ENCODE data around the gene CBFB.

CBFB gene

DNA sequence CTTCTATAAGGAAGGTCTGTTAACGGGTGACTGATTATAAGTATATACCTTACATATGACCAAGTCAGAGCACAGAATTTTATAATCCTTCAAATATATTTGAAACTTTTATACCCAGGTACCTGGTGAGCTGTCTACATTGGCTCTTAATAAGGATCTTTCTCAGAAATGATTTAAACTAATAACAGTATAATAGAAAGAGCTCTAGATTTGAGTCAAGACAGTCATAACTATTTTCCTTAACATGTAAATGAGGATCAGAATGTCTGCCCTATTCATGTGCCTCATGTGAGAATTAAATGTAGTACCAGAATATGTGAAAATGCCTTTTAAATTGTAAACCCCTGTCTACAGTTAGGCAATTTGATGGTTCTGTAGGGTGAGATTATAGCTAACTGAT is 14.5 kb downstream of the CBFB start:
- no peak for DNase-seq

DNA sequence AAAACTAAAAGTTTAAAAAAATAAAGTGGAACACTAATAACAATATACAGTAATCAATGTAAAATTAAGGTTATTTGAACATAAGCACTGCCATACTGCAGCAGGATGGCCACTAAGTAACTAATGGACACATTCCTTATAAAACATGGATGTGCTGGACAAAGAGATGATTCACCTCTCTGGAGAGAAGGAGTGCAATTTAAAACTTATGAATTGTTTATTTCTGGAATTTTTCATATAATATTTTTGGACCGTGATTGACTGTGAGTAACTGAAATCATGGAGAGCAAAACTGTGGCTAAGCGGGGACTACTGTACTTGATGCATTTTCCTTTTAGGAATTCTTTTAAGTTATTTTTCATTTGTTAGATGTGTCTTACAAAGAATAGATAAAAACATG is 21.8 kb downstream of the CBFB start:
- DNase-seq: no peak

DNA sequence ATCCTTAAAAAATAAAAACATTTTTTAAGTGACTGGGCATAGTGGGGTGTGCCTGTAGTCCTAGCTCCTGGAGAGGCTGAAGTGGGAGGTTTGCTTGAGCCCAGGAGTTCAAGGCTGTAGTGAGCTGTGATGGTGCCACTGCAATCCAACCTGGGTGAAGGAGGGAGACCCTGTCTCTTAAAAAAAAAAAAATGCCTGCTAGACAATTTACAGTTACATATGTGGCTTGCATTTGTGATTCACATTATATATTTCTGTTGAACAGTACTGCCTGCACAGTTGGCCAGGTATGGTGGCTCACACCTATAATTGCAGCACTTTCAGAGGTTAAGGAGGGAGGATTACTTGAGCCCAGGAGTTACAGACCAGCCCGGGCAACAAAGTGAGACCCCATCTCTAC is 23.4 kb downstream of the CBFB start:
- no peak for DNase-seq

DNA sequence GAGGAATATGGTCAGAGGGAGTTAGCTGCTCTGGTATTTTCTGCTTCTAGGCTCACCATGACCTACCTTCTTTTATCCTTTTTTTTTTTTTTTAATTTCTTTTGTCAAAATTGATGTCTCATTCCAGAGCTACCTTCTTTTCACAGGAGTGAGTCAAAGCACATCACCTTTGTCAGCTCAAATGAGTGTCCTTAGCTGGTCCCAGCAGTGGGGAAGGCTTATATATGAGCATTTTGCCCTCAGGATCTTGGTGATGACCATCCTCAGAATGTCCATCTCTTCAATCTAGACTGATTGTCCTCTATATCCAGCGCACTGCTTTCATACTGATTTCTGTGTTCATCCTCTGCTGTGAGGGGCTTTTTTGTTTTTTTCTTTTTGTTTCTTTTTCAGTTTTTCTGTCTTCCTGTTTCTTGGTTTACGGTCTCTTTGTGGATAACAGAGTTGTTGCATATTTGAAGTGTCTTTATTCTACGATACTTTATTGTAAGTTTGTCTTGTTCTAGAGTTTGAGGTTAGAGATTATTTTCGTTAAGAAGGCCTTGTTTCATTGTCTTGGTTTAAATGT is 24.9 kb downstream of the CBFB start:
- DNase-seq: no peak

DNA sequence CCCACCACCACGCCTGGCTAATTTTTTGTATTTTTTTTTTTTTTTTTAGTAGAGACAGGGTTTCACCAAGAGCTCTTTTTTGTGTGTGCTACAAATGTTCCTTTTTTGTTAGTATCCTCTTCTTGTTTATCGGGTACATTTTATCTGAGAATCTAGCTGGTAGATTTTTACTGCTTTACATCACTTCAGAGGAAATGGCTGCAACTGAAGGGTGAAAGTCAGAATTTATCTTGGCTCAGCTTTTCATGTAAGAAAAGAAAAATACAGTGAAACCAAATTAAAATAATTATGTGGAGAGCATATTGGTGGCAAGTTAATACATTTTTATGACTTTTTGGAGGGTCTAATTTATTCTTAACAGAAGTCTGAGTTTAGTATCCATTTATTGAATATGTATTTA is 26.0 kb downstream of the CBFB start:
- no peak for DNase-seq

DNA sequence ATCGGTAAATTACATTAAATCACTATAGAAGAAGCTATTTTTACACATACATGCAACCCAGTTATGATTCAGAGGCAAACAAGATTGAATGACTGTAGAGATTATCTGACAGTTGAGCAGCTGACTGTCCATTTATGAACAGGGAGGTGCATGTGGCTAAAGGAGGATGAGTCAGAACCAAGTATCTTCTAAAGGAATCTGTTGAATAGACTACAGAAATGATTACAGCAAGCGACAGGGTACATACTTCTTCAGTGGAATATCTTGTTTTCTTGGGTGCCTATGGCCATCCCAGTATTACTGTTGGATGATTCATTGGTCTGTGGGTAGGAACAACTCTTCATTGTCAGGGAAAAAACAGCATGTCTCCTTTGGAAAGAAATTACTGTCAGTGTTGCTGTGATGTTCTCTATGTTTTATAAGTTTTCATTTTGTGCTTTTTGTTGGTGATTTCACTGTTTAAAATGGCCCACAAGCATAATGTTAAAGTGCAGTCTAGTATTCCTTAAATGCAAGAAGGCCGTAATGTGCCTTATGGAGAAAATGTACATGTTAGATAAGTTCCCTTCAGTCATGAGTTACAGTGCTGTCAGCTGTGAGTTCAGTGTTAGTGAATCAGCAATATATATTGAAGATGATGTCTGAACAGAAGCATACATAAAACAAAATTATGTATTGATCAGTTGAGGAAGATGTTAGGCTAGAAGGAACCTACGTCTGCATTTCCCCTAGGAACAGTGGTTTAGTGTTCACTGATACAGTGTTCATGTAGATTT is 27.0 kb downstream of the CBFB start:
- DNase-seq: no peak

DNA sequence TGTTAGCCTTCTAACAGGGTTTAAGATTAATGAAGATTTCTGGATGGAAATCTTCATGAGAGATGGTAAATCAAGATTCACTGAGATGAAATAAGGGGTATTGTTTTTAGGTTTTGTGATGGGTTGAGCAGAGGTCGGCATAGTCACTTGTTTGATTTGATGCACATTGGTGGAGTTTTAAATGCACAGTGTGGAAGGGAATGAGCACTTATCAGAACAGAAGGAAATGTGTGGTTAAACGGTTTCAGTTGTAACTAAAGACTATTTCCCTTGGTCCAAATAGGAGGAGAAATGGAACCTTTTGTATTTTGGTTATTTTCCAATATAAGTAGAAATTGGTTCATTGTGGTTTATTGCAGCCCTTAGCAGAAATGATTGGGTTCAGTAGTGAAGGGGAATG is 34.1 kb downstream of the CBFB start:
- no peak for DNase-seq

DNA sequence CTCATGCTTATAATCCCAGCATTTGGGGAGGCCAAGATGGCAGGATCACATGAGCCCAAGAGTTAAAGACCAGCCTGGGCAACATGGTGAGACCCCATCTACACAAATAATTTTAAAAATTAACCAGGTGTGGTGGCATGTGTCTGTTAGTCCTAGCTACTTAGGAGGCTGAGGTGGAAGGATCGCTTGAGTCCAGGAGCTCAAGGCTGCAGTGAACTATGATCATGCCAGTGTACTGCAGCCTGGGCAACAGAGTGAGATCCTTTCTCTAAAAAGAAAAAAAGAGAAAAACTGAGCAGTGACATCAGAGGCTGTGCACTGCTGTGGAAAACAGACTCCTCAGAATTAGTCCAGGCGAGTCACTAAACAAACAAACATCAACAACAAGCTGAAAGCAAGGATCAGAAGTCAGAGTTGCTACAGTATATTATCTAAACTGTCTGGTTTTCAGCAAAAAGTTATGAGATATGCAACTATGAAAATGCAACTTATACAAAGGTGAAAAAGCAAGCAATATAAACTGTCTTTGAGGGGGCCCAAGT is 39.3 kb downstream of the CBFB start:
- DNase-seq: no peak

DNA sequence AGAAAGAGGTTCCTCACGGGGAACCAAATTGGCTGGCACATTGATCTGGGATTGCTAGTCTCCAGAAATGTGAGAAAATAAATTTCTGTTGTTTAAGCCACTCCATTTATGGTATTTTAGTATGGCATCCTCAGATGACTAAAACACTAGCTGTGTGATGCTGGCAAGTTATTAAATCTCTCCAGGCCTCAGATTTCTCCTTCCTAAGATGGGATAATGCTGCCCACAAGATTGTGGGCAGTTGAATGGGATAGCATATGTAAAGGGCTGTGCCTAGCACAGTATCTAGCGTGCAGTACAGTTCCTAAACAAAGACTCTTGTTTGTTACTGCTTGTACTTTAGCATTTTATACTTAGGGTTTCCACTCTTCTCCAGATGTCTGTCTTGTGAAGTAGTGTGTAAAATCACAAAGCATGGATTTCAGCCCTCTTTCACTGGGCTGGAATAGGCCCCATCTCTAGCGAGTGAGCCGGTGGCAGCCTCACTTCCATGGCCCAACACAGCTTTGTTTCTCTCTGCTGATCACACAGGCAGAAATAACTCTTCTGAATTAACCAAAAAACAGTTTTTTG is 42.6 kb downstream of the CBFB start:
- no peak for DNase-seq

DNA sequence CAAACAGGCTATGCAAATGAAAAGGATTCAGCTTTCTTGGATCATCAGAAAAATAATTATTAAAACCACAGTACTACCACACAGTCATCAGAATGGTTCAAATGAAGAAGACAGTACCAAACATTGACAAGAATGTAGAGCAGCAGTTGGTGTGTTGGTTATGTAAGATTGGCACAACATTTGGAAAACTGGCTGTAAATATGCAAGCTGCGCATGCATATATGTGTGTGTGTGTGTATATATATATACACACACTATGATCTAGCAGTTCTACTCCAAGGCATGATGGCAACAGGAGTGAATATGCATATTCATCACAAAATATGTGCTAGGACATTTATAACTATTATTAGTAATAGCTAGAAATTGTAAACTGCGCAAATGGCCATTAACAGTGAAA is 46.4 kb downstream of the CBFB start:
- no peak for DNase-seq

DNA sequence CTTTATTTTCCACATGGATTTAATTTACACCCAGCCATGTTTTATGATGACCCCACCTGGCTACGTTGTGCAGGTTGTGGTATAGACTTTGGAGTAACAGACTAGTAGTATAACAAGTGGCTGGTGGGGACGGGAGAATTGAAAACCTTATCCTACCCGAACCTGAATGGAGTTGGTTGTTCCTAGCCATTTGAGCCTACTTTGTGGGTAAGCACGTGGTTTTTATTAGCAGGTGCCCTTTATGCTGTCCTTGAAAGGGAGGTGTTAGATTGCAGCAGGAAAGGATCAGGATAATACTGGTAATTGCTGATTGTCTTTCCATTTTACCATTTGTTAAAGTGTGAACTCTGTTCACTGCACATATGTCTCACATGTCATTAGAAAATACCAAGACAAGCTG is 48.9 kb downstream of the CBFB start:
- no peak for DNase-seq

DNA sequence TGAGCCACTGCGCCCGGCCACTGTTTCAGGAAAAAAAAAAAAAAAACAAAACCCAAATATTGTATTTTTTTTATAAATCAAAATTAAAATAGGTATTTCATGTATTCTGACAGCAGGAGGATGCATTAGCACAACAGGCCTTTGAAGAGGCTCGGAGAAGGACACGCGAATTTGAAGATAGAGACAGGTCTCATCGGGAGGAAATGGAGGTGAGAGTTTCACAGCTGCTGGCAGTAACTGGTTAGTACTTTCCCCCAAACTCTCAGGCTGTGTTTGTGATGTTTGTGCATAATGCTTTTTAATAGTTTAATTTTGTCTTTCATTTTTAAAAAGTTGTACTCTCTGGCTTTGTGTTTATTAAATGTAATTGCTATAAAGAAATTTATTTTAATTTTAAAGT is 53.2 kb downstream of the CBFB start:
- DNase-seq: no peak

DNA sequence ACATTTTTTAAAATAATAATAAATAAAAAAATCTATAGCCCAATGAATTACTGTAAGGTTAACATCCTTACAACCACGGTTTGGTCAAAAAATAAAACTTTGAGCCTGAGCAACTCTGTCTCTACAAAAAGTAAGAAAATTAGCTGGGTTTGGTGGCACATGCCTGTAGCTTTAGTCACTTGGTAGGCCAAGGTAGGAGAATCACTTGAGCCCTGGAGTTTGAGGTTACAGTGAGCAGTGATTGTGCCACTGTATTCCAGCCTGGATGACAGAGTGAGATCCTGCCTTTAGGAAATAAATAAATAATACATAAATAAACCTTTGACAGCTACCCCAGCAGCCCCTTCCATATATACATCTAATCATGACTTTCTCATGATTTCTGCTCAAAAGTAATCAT is 53.9 kb downstream of the CBFB start:
- DNase-seq: no peak

DNA sequence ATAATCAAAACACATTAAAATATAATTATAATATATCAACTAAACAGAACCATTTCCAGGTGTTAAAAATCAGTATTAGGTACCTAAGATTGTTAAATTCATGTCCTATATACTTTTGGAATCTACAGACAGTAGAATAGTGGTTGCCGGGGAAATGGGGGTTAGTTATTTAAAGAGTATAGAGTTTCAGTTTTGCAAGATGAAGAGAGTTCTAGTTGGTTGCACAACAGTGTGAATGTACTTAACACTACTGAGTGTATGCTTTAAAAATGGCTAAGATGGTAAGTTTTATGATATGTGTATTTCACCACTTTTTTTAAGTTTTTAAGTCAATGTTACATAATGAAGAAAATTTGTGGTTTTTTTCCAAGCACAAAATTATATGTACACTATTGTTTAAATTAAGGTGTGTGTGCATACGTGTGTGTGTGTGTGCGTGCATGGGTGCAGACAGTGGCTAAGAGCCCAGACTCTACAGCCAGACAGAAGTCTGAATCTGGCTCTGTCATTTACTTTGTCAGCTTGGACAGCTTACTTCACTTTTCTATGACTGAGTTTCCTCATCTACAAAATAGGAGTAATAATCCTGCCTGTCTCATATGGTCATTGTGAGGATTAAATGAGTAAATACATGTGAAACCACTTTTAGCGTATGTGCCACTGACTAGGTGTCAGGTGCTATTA is 55.5 kb downstream of the CBFB start:
- no peak for DNase-seq

DNA sequence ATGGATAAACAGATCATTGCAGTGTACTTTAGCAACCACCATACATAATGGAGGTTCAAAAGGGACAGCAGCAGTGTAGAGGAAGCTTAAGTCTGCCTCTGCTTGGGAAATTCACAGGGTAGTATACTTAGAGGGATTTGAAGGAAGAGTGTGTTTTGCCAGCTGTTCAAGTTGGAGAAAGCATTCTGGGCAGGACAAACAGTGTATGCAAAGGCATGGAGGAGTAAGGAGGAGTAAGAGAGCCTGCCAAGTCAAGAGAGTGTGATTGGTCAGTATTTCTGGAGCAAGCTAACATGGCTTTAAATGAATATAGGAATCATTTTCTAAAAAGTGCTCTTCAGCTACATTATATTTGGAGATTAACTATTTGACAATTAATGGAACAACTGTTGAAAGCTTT is 57.9 kb downstream of the CBFB start:
- DNase-seq: no peak

DNA sequence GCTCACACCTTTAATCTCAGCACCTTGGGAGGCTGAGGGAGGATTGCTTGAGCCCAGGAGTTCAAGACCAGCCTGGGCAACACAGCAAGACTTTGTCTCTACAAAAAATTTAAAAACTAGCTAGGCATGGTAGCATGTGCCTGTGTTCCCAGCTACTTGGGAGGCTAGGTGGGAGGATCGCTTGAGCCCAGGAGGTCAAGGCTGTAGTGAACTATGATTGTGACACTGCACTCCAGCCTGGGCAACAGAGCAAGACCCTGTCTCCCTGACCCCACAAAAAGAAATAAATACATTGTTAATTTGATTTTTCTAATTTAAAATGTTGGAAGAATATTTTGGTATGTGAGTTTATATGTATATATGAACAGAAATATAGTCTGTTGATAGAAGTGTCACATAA is 58.3 kb downstream of the CBFB start:
- DNase-seq: no peak

DNA sequence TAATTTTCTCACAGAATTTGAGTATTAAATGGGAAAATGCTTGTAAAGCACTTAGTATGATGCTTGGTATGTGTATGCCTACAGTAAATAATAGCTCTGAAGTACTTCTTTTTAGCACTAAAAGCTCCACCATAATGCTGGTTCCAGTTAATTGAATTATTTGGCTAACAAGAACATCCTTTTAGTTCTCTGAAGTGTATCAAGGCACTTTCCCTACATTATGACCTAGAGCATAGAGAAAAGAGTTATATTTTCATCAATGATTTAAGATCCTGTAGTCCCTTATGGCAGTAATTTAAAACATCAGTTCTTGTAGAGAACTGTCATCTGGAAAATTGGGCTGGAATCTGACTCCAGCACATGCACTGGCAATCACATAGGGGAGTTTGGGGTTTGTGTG is 58.9 kb downstream of the CBFB start:
- no peak for DNase-seq

DNA sequence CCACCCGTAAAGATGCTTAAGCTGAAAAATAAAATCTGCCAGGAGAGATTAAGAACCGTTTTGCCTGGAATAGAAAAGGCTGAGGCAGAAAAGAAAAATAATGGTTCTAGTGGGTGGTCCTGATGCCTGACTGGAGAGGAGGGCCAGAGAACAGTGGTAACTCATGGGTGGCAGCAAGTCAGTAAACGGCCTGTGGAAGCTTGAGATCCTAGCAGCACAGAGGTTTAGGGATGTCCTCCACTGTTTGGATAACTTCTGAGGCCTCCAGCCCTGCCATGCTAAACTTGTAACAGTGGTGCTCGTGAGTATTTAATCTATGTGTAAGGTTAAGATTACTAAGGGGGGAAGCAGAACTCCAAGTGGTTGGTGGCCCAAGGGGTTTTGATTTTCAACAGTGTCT is 59.6 kb downstream of the CBFB start:
- no peak for DNase-seq

DNA sequence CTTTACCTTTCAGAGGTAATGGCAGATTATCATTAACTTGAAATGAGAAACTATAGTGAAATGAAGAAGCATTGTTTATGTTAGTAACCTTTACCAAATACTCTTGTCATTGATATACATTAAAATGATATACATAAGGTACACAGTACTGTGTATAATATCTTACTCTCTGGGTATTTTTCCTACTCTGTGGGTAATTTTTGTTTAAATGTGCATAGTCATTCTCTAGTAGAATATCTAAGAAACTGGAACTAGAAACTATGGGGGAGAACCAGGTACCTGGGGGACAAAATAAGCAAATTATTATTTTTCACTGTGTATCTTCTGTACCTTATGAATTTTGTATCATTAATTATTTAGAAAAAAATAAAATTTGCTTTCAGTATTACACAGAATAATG is 60.2 kb downstream of the CBFB start:
- no peak for DNase-seq

DNA sequence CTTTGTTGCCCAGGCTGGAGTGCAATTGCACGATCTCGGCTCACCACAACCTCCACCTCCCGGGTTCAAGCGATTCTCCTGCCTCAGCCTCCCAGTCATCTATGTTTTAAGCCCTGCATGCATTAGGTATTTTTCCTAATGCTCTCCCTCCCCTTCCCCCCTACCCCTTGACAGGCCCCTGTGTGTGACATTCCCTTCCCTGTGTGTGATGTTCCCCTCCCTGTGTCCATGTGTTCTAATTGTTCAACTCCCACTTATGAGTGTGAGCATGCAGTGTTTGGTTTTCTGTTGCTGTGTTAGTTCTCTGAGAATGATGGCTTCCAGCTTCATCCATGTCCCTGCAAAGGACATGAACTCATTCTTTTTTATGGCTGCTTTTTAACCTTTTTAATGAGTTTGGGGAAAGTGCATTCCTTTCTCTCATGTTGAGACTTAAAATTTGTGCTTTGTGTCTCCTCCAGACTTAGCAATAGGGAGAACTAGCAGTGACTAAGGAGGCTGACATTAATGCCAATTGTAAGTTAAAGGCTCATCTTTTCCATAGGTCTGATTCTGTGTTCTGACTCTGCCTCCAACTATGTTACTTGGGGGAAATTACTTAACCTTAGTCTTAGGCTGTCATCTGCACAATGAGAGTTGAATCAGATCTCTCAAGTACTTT is 63.1 kb downstream of the CBFB start:
- DNase-seq: no peak

DNA sequence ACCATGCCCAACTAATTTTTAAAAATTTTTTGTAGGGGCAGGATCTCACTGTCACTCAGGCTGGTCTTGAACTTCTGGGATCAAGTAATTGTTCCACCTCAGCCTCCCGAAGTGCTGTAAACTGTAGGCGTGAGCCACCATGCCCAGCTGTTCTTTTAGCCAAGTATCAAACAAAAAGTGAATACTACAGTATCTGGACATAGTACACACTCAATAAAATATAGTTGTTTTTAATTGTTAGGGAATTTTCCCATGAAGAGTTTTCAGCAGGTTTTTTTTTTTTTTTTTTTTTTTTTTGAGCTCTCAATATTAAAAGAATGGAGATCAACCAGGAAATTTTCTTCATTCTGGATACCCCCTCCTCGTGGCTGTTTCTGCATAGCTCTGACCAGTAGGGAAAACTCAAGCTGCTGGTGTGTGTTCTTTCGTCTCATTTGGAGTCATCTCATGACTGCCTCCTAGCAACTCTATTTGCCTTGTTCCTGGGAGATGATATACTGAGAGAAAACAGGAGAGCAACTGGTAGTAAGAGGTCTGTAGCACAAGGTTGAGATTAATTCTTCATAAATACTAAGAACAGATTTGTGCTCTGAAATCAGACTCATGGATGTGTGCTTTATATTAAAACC is 64.3 kb downstream of the CBFB start:
- no peak for DNase-seq

DNA sequence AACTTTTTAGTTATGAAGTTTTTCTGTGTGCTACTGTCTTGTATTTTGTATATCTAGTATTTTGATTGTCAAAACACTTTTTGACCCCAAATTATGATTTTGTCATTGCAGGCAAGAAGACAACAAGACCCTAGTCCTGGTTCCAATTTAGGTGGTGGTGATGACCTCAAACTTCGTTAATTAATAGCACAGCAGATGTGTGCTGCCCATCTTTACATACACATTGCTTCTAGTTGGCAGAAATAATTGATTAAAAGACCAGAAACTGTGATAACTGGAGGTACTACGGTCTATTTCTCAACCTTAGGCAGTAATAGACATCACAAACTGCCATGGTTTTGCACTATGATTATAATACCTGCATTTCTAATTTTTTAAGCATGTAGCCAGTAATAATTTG is 69.7 kb downstream of the CBFB start:
- DNase-seq: no peak

Data from effector CD4-positive, alpha-beta T cell (primary cell).